NCI-H82 (cell line): Measurements from ENCODE around the gene PLAAT5.
A peak's percentile ranks its signal among the peaks of the same experiment; 100 is the strongest.

ENCODE experiments used
- DNase-seq: peaks from one replicate; lab custom pipeline; 2025; lab: John Stamatoyannopoulos, UW

PLAAT5 gene

DNA sequence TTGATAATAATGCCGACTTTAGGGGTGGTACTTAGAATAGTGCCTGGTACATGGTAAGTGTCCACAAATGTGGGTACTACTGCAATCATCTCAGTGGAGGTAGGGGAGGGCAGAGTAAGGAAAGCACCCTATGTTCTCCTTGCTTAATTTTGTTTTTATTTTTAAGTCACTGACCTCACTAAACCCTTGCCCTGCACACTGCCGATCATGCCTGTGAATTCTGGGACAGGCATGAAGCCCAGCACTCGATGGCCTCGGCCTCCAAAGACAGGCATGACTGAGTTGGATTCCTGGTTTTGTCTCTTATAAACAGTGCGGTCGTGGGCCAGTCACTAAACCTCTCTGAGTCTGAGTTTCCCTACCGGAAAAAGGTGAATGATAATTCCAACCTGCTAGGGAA lies 21.8 kb upstream of the PLAAT5 start:
- DNase-seq, result no peak

DNA sequence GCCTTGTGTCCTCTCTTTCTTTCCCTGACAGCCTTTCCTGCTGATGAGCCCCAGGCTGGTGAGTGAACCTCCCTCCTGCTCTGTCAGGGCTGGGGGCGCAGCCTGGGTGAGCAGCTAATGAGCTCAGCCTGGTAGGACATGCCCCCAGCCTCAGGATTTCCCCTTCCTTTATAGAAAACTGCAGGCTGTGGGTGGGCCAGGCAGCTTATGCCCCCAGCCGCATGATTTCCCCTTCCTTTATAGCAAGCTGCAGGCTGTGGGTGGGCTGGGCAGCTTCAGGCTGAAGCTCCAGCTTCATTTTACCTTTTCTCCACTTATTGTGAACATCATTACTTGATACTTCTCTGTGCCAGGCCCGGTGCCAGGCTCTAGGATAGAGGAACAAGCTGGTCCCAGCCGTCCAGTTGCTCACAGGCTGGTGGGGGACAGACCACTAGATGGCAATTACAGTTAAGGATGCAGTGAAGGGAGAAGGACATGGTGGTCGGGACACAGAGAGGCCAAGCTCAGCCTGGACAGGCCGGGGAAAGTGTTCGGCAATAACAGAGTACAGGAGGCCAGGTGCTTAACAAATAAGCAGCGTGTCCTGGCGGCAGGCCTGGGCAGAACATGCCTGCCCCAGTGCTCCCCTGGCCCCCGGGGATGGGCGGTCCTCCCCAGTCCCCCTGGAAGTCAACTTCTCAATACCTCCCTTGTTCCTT lies 20.2 kb upstream of the PLAAT5 start:
- no peak for DNase-seq

DNA sequence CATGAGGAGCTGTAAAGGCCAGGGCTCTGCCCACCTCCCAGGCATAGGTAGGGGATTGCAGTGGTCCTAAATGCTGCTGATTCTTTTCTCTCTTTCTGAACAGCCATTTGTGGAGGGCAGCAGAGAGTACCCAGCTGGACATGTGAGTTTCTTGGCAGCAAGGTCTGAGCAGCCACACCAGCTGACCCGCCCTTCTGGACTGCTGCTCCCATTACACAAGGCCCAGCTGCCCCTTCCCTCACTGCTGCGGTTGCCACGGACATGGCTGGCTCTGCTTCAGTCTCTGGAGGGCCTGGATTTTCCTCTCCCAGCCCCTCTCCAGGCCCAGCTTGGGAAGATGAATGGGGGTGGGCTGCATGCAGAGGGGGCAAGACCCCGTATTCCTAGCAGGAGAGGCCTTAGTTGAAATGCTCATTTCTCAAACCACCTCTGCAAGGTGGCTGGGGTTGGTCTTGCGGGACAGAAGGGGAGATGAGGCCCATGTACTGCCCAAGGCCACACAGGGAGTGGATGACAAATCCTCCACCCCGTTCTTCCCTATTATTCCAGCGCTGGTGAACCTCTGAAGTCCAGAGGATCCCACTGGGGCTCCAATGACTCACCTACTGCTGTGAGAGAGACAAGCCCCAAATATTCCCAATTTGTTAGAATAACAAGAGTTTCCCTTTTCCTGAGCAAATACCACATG lies 19.5 kb upstream of the PLAAT5 start:
- no peak for DNase-seq

DNA sequence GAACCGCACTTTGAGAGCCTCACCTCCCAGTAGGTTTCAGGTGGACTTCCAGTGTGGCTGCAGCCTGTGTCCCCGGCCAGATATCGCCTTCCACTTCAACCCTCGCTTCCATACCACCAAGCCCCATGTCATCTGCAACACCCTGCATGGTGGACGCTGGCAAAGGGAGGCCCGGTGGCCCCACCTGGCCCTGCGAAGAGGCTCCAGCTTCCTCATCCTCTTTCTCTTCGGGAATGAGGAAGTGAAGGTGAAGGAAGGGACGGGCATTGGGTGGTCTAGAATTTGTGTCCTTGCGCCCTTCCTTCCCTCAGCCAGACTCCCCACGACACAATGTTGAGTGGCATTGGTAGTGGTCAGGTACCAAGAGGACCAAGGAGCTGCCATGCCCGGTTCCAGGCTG lies 17.8 kb upstream of the PLAAT5 start:
- DNase-seq, result no peak

DNA sequence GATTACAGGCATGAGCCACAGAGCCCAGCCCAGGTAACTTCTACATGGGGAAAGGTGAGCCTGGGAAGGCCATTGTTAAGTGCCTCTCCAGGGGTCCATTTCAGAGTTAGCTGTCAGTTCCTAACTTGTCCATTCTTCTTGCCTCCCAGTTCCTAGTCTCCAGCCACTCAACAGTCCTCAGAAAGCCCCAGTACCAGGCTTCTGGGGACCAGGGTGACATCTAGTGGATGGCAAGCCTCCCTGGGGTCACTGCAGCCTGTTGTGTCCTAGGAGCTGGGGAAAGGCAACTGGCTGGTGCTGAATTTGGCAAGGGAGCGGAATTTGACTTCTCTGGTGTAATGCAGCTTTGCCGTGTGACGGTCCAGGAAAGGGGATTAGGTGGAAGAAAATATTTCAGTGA lies 17.0 kb upstream of the PLAAT5 start:
- DNase-seq, result peak; percentile 32

DNA sequence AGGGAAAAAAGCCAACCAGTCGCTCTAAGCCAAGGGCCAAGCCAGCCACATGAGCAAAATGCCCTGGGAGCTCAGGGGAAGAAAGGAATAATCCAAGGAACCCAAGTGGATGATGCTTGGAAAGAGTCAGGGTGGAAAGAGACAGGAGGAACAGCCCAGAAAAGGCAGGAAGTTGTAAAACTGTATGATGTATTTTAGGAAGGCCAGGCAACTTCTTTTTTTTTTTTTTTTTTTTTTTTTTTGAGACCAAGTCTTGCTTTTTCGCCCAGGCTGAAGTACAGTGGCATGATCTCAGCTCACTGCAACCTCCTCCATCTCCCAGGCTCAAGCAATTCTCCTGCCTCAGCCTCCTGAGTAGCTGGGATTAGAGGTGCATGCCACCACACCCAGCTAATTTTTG lies 16.5 kb upstream of the PLAAT5 start:
- DNase-seq, result no peak

DNA sequence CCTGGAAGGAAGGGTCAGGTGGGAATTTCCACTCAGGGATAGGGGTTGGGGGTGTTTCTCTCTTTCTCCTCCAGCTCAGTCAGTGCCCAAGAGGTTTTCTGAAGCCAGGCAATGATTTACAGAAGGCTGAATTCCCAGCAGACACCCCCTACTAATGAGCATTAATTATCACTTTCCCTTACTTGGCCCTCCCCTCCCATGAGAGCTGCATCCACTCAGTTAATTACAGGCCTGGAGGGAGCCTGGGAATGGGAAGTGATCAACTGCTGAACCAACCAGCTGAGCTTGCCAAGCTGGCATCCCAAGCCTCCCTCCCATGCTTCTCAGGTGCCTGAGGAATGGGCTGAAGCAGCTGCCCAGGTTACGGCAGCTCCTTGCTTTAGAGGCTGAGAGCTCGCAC lies 15.9 kb upstream of the PLAAT5 start:
- no peak for DNase-seq

DNA sequence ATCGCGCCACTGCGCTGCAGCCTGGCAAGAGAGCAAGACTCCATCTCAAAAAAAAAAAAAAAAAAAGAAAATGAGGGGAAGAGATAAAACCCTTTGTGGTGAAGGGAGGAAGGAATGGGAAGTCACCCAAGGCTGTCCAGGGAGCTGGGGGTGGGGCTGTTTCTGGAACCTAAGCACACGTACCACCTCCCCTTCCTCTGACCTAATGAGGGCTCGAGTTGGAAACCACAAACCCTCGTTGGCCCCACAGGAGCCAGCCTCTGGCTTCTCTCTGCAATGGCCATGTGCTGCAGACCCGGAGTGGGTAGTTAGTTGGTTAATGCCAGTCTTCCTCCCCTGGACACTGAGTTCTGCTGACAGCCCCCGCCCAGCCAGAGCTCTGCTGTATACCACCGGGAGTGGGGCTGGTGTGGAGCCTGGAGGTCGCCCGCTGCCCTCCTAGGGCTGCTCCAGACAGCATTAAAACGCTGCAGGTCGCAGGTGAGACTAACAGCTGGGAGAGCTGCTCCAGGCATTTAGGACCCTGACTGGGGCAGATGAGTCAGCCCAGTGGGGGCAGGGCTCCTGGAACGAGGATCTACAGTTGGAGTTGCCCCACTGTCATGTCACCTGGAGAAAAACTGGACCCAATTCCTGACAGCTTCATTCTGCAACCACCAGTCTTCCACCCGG lies 15.0 kb upstream of the PLAAT5 start, which contains the start of gene LGALS12:
TSS of gene LGALS12 (plus strand) at position 228 of the 672 bp plus-strand sequence. CDS start at position 603, 375 bp downstream.
- no peak for DNase-seq

DNA sequence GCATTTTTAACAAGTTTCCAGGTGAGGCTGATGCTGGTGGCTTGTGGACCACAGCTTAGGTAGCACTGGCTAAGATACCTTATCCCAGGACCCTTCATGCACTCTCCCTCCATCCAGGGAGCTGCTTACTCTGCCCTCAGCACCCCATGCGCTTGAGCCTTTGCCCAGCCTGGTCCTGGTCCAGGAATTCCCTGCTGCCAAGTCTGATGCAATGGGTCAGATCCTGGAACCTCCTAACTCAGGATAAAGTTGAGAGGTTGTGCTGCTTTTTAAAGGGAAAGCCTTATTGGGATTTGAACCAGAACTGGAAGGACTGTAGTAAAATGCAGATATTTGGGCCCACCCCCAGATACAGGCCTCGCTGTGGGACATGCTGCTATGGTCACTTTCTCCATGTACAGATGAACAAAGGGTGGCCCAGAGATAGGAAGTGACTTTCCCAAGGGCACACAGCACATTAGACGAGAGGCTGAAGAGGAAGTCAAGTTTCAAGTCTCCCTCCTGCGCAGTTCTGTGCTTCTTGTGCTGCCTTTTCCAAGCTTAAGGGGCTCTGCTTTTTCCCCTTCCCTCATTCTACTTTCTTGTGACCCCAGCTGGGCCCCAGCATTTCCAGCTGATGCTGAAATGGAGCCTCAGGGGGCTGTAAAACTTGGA lies 14.1 kb upstream of the PLAAT5 start:
- DNase-seq, result no peak

DNA sequence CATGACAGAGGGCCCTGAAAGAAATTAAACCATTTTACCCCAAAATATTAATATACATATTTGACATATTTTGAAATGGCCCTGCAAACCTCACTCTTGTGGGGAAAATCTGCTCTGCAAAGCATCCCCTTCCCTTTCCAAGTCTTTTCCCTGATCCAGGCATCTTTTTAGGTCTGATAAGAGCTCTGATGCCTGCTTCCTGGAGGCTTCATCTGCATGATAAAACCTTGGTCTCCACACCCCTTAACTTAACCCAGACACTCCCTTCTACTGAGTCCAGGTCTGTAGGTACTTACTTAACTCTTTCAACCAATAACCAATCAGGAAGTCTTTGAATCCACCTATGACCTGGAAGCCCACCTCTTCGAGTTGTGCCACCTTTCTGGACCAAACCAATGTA lies 13.1 kb upstream of the PLAAT5 start:
- DNase-seq, result no peak

DNA sequence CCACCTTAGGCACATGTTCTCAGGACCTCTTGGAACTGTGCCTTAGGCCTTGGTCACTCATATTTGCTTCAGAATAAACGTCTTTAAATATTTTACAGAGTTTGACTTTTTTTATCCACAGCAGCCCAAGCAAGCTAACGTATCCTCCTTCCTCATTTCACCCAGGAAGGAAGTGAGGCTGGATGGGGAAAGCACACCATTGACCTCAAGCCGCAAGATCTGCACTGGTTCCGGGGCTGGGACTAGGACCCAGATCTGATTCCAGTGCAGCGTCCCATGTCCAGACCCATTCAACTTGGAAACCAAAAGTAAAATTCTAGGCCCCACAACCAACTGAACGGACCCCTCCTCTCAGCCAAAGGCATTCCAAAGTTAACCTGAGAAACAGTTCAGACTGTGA lies 12.5 kb upstream of the PLAAT5 start:
- no peak for DNase-seq

DNA sequence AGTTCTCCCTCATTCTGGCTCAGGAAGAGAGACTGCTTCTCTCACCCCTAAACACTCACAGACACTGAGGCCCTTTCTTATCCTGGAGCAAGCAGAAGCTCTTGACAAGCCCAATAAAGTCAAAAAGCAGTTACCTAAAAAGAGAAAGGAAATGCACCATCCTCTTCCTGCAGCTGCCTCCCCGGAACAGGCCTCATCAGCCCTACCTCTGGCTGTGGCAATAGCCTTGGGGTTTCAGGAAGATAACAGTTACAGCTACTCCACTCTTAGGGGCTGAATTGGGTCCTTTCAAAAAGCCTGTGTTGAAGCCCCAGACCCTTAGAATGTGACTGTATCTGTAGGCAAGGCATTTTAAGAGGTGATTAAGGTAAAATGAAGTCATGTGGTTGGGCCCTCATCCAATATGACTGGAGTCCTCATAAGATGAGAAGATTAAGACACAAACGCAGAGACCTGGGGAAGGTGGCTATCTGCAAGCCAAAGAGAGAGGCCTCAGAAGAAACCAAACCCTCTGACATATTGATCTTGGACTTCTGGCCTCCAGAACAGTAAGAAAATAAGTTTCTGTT lies 11.4 kb upstream of the PLAAT5 start:
- DNase-seq, result no peak

DNA sequence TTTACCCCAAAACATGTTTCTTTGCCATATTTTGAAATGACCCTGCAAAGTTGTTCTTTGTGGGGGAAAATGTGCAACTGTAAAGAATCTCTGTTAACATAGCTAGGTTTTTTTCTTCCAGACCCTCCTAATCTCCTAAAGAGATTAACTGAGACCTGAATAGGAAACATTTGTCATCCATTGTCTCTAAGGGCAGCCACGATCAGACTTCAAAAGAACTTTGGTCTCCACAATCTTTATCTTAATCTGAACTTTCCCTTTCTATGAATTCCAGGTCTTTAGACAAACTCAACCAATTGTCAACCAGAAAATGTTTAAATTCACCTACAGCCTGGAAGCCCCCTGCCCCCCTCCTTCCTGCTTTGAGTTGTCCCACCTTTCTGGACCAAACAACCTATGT lies 10.3 kb upstream of the PLAAT5 start:
- peak; percentile 36 for DNase-seq

DNA sequence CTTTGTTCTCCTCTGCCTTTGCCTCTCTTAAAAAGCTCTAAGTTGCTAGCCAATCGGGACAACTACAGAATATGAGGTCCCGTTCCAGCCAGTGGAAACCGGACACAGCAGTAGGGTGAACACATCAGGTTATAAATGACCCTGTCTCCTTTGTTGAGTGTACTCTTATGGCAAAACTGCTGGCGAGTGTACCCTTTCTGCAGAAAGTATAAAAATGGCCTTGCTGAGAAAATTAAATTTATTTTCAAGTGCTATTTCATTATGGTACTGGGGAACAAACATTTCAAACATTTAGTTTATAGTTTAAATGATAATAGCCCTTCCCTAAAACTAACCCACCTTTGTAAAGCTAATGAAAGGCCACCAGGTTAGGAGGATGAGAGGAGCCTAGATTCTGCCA lies 8.9 kb upstream of the PLAAT5 start:
- DNase-seq, result no peak

DNA sequence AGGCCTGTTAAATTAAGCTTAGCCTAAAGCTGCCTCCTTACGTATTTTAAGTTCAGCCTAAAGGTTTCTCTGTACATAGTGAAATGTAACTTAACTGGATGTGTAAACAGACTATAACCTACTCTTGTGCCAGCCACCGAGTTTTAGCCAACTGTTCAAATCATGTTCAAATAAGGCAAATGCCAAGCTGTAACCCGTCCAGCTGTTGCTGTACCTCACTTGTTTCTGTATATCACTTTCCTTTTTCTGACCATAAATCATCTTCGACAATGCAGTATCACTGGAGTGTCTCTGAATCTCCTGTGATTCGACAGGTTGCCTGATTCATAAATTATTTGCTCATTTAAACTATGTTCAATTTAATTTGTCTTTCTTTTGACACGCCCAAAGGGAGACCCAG lies 4.0 kb upstream of the PLAAT5 start:
- DNase-seq, result no peak

DNA sequence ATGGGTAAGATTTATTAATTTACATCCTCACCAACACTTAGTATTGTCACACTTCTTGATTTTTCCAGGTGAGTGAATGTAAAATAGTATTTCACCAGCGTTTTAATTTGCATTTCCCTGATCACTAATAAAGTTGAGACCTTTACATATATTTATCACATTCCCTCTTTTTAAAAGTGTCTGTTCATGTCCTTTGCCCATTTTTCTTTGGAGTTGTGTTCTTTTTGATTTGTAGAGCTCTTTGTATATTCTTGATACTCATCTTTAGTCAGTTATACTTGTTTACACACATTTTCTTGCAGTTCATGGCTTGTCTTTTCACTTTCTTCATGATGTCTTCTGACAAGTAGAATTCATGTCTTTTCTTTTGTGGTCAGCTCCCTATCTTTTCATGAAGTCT lies 2.2 kb upstream of the PLAAT5 start:
- DNase-seq, result no peak

DNA sequence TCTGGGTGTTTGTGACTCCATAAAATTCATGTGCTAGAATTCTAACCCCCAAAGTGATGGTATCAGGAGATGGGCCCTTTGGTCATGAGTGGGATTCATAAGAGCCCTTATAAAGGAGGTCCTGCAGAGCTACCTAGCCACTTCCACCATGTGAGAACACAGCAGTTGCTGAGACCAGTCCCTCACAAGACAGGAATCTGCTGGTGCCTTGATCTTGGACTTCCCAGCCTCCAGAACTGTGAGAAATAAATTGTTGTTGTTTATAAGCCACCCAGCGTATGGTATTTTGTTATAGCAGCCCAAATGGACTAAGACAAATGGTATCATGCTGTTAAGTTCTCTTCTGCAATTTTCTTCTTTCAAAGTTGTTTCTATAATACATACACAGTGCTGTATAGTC lies 1.5 kb upstream of the PLAAT5 start:
- no peak for DNase-seq

DNA sequence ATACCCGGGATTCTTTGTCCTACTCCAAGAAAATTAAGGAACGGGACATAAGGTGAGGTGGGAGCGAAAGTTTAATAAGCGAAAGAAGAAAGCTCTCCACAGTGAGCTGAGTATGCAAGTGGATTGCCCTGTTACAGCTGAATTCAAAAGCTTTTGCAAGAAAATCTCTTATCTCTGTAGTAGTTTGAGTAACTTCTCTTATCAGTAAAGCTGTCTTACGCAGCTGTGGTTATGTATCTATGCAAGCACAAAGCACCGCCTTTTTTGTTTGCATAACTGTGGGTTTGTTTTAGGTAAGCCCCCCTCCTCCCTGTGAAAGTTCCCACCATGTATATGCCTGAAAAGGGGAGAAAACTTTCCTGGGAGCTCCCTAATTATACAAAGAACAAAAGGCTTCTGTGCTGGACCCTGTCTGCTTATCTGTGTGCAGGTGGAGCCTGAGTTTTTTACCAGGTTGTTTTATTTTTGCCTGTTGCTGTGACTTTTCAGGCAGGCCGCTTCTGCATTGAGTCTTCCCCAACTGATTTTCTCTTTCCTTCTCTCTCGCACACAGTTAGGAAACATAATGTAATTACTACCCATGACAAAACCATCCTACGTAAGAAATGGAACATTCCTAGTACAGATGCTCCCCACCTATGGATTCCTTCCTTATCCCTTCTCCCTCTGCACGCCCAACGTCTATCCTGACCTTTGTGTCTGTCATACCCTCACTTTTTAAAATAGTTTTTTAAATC lies 837 bp upstream of the PLAAT5 start:
- no peak for DNase-seq

DNA sequence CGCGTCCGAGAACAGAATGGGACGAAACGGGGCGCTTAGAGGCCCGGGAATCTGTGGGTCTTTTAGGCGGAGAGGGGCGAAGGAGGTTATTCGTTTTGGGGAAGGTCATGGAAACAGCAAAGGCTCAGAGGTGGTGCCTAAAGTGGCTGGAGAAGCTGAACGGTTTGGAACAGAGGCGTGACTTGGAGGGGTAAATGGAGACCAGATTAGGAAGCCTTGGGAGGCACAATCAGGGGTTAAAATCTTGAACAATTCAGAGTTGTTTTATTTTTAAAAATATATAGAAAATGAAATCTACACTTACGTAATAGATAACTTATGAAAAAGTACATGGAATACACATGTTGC lies 247 bp upstream of the PLAAT5 start:
- DNase-seq, result no peak

DNA sequence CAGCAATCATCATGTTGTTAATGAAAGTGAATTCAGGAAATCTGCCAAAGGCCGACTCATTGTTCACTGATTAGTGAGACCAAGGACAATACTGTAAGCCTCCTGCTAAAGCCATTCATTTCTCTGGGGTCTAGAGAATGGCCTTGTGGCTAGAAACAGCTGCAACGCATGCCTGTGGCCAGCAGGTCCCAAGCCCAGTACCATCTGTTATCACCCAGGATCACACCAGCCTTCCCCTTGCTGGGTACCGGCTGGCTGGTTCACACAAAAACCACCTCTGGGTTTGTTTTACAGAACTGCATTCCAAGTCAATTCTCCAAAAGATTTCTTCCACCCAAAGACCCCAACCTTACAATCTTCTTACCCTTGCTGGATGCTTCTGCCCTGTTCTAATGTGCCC lies 1.1 kb downstream of the PLAAT5 start:
- DNase-seq, result peak; percentile 48

DNA sequence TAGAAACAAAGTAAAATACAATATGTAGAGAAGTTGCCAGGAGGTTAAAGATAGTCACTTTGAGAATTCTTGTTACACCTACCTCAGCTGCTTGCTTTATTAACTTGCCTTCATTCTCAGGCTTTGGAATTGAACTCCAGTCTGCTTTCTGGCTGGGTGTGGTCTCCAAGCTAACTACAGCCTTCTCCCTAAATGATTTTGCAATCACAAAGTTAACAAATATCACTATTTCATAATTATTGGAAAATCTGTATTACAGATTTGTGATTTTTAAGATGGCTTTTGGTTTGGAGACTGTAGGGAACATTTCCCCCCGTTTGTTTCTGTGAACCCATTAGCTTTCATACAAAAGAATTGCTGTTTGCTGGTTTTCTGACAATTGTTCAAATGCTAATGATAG lies 2.2 kb downstream of the PLAAT5 start:
- no peak for DNase-seq

DNA sequence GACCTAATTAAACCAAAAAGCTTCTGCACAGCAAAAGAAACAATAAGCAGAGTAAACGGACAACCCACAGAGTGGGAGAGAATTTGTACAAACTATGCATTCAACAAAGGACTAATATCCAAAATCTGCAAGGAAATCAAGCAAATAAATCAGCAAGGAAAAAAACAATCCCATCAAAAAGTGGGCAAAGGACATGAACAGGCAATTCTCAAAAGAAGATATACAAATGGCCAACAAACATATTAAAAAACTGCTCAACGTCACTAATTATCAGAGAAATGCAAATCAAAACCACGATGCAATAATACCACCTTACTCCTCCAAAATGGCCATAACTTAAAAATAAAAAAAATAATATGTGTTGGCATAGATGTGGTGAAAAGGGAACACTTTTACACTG lies 5.2 kb downstream of the PLAAT5 start:
- no peak for DNase-seq
